SU-DHL-6 (cell line): ENCODE measurements around the gene ACSM2A.
"Not testable (repeated sequence)": the region's sequence is repeated elsewhere in the genome, so short reads cannot be mapped to it uniquely, and the experiment has no call there.

Experiments
- H2AFZ ChIP-seq: fragments of 200-600 bp; sonication (generic); 2 replicates; pipeline ENCODE4 v1.6.1; 2014; ENCODE audit warnings: low read depth, mild to moderate bottlenecking, moderate library complexity, mixed read lengths, antibody characterized with exemption, low read length; ENCODE audit not compliant: severe bottlenecking
- H3F3A ChIP-seq: fragments of 200-600 bp; shearing (Covaris generic); 2 replicates; pipeline ENCODE4 v1.6.0; 2016; ENCODE audit warnings: antibody characterized with exemption, mild to moderate bottlenecking; ENCODE audit not compliant: insufficient read depth
- H3K27ac ChIP-seq: fragments of 200-600 bp; sonication (generic); 2 replicates; pipeline ENCODE4 v1.5.1; 2016; ENCODE audit warnings: low read depth, mild to moderate bottlenecking, low read length, moderate library complexity, mixed read lengths
- H3K27me3 ChIP-seq: fragments of 200-600 bp; sonication (generic), shearing (Covaris generic); 2 replicates; pipeline ENCODE4 v1.6.0; 2014; ENCODE audit warnings: mild to moderate bottlenecking, low read length
- H3K36me3 ChIP-seq: fragments of 200-600 bp; sonication (generic); 2 replicates; pipeline ENCODE4 v1.6.1; 2014; ENCODE audit warnings: mild to moderate bottlenecking, low read length, mixed read lengths
- H3K4me2 ChIP-seq: fragments of 300-600, 200-600 bp; shearing (Covaris generic), sonication (generic); 2 replicates; pipeline ENCODE4 v1.6.0; 2014; ENCODE audit warnings: low read length, low read depth, mild to moderate bottlenecking; ENCODE audit not compliant: poor library complexity, severe bottlenecking
- H3K4me3 ChIP-seq: fragments of 200-600 bp; sonication (generic); 2 replicates; pipeline ENCODE4 v1.5.1; 2014; ENCODE audit warnings: antibody characterized with exemption, low read length, mild to moderate bottlenecking, mixed read lengths; ENCODE audit not compliant: insufficient read depth, poor library complexity, severe bottlenecking
- H3K79me2 ChIP-seq: fragments of 200-600 bp; sonication (generic); 2 replicates; pipeline ENCODE4 v1.6.1; 2014; ENCODE audit warnings: mild to moderate bottlenecking, low read length, moderate library complexity; ENCODE audit not compliant: insufficient read depth
- H3K9ac ChIP-seq: fragments of 200-600 bp; sonication (generic); 2 replicates; pipeline ENCODE4 v1.7.0; 2014; ENCODE audit warnings: mild to moderate bottlenecking, low read length
- H3K9me2 ChIP-seq: fragments of 200-600 bp; sonication (generic); replicated peaks from 2 replicates; pipeline ENCODE4 v1.6.1; 2014; ENCODE audit warnings: low read length; ENCODE audit not compliant: insufficient read depth
- H3K9me3 ChIP-seq: fragments of 200-600 bp; sonication (generic); 2 replicates; pipeline ENCODE4 v1.6.1; 2014; ENCODE audit warnings: low read length, mixed read lengths; ENCODE audit not compliant: insufficient read depth
- H4K20me1 ChIP-seq: fragments of 200-600 bp; sonication (generic); 2 replicates; pipeline ENCODE4 v1.6.1; 2014; ENCODE audit warnings: low read depth, mild to moderate bottlenecking, antibody characterized with exemption, low read length, moderate library complexity, mixed read lengths

ACSM2A gene

GRCh38 chr16:20460313-20460712 is 9.0 kb downstream of the ACSM2A start:
- H3K27me3 ChIP-seq, H3K9me2 ChIP-seq, H3F3A ChIP-seq, H3K9me3 ChIP-seq, H3K36me3 ChIP-seq, H3K9ac ChIP-seq, H4K20me1 ChIP-seq, H3K4me2 ChIP-seq, H3K79me2 ChIP-seq, H2AFZ ChIP-seq, H3K27ac ChIP-seq, H3K4me3 ChIP-seq: not testable (repeated sequence)

DNA sequence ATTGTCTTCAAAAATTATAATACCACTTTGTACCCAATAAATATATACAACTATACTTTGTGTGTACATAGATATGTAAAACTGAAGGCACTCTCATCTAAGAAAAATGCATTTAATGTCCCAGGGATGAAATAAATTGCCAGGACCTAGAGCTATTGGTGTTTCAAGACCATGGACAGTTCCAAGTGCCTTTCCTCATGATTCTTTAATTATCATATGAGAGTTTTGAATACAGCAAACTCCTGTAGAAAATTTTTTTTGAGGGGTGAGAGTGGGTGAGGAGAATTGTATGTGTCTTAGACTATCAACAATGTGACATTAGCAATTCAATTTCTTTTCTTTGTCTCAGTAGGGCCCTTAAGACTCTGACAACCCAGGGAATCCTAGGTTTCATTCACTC is 17.6 kb downstream of the ACSM2A start:
- not testable (repeated sequence) for H3K9ac ChIP-seq, H3K36me3 ChIP-seq, H3K9me3 ChIP-seq, H3F3A ChIP-seq, H4K20me1 ChIP-seq, H3K27ac ChIP-seq, H3K4me3 ChIP-seq, H3K27me3 ChIP-seq, H2AFZ ChIP-seq, H3K9me2 ChIP-seq, H3K4me2 ChIP-seq, H3K79me2 ChIP-seq

DNA sequence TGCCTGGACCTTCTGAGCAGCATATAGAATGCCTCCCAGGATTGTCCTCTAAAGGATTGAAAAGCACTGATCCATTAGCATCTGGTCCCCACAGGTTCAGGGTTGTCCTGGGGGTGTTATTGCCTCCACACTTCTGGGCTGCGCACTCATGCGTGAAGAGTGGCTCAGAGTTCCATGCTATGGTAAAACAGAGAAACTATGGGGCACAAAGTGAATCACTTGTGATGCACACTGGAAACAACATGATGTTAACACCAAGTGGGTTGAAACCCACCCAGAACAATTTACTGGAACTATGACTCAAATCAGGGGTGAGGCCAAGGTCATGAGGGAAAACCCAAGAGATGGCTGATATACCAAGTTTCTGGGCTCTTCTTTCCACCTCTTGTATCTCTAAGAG is 18.6 kb downstream of the ACSM2A start:
- not testable (repeated sequence) for H3K27ac ChIP-seq, H3K4me3 ChIP-seq, H3K9me2 ChIP-seq, H3F3A ChIP-seq, H3K27me3 ChIP-seq, H3K36me3 ChIP-seq, H3K79me2 ChIP-seq, H2AFZ ChIP-seq, H3K9me3 ChIP-seq, H3K4me2 ChIP-seq, H4K20me1 ChIP-seq, H3K9ac ChIP-seq

DNA sequence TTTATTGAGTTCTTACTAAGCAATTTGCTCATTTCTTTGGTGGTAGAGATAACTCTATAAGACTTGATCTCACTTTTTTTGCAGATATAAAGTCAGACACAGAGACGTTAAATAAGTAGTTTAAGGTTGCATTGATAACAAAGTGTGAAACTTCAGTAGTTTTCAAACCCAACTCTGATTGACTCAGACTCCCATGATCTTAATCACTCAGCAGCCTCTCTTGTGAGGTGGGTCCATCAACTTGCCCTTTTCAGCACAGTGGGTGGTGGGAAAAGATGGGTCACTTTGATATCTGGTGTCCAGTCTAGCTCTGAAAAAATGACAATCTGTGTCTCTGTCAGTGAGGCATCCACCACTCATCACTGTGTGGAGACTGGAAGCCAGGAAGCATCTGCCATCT is 19.4 kb downstream of the ACSM2A start:
- H3K4me3 ChIP-seq, H3K27ac ChIP-seq, H3K27me3 ChIP-seq, H3K79me2 ChIP-seq, H4K20me1 ChIP-seq, H3K9ac ChIP-seq, H2AFZ ChIP-seq, H3K36me3 ChIP-seq, H3K4me2 ChIP-seq, H3K9me3 ChIP-seq, H3F3A ChIP-seq, H3K9me2 ChIP-seq: not testable (repeated sequence)

GRCh38 chr16:20477188-20477744 is 25.9 kb downstream of the ACSM2A start:
- H4K20me1 ChIP-seq, H3F3A ChIP-seq, H3K27me3 ChIP-seq, H3K27ac ChIP-seq, H3K36me3 ChIP-seq, H3K4me3 ChIP-seq, H3K79me2 ChIP-seq, H3K9me3 ChIP-seq, H3K4me2 ChIP-seq, H2AFZ ChIP-seq, H3K9me2 ChIP-seq, H3K9ac ChIP-seq: not testable (repeated sequence)

DNA sequence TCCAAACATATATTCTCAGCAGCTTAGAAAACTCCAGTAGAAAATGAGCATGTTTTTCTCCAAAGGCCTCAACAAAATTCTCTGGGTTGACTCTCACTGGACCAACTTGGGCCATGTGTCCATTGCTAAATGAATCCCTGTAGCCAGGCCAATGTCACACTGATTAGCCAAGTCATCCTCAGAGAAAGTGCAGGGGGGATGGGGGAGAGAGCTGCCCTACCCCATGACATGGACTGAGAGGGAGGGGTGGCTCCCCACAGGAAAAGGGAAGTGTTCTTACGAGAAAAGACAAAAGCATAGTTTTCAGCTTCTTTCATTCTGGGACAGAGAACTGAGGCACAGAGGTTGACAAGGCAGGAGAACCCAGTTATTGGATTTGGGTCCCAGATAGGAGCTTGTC is 32.7 kb downstream of the ACSM2A start:
- not testable (repeated sequence) for H4K20me1 ChIP-seq, H3K27me3 ChIP-seq, H3K79me2 ChIP-seq, H3K4me3 ChIP-seq, H3K9me2 ChIP-seq, H3K9ac ChIP-seq, H2AFZ ChIP-seq, H3K36me3 ChIP-seq, H3K4me2 ChIP-seq, H3F3A ChIP-seq, H3K9me3 ChIP-seq, H3K27ac ChIP-seq
